Effector memory CD4-positive, alpha-beta T cell (primary cell): ENCODE measurements around the gene SLC35G1.
A peak's percentile ranks its signal among the peaks of the same experiment; 100 is the strongest.

Experiments used
- DNase-seq, 3 donors: peaks; one replicate each; pipeline ENCODE4 v3.0.0-alpha.2; 2020
- H3K27ac ChIP-seq: 2 replicates; pipeline ENCODE4 v1.7.0; 2013; ENCODE audit warnings: mild to moderate bottlenecking, low read length, moderate library complexity; ENCODE audit not compliant: insufficient read depth, poor library complexity, severe bottlenecking
- H3K27me3 ChIP-seq: replicated peaks from 2 replicates; pipeline ENCODE4 v1.7.0; 2013; ENCODE audit warnings: mild to moderate bottlenecking, low read length; ENCODE audit not compliant: insufficient read depth, control insufficient read depth, poor library complexity, severe bottlenecking
- H3K36me3 ChIP-seq: 2 replicates; pipeline ENCODE4 v1.7.0; 2013; ENCODE audit warnings: mild to moderate bottlenecking, low read length, moderate library complexity; ENCODE audit not compliant: control insufficient read depth, insufficient read depth
- H3K4me1 ChIP-seq: 2 replicates; pipeline ENCODE4 v1.7.0; 2013; ENCODE audit warnings: low read length, mild to moderate bottlenecking; ENCODE audit not compliant: control insufficient read depth, insufficient read depth, poor library complexity, severe bottlenecking
- H3K4me3 ChIP-seq: 2 replicates; pipeline ENCODE4 v1.7.0; 2013; ENCODE audit warnings: low read length, low read depth, mild to moderate bottlenecking; ENCODE audit not compliant: insufficient read depth, poor library complexity, severe bottlenecking
- H3K9me3 ChIP-seq: 2 replicates; pipeline ENCODE4 v1.7.0; 2013; ENCODE audit warnings: mild to moderate bottlenecking, low read length, moderate library complexity; ENCODE audit not compliant: control insufficient read depth
- total RNA-seq, 3 donors: gene quantifications; one replicate each; lab custom pipeline; 2026; lab: John Stamatoyannopoulos, UW

The SLC35G1 gene
- 2.7 to 5.0 (median 4.8) reads per million in 3 donors for total RNA-seq

DNA sequence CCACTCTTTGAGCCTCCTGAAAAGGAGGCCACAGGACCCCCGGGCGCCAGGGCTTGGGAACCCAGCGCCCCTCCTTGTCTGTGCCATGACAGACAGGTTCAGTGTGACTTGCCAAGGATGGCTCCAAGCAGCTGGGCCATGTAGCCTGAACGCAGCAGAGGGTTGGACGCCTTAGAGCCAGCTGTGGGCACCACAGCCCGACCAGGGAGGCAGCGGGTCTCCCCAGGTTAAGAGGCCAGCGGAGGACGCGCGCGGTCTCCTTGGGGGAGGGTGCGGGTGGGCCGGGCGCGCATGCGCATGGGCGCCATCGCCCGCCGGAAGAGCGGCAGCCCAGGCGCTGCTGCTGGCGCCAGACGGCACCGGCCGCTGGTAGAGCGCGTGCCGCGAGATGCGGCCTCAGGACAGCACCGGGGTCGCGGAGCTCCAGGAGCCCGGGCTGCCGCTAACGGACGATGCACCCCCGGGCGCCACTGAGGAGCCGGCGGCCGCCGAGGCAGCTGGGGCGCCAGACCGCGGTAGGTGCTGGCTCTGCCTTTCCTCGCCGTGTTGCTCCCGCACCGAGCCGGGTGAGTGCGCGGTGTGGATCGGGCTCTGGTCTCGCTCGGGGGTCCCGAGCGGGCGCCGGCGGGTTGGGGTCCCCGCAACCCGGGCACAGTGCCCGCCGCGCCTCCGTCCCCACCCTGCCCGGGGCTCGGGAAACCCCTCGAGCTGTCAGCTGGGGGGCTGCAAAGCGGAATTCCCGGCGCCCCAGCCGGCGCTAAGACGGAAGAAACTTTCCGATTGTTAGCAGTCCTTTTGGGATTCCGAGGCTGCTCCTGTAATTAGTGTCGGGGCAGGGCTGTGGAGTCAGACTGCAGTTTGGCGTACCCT lies at the start of gene SLC35G1:
SLC35G1 (plus strand) TSS at position 333 of the 870 bp plus-strand sequence; CDS start at position 389, 56 bp downstream.
- Histone ChIP-seq H3K4me1 (peaks cover 11% of the 10 kb centered on the region), H3K27me3 (no peaks in the 10 kb centered on the region), H3K4me3 (peak within 1 kb of the TSS; percentile 83), H3K27ac (peak within 1 kb of the TSS; percentile 45), H3K9me3 (no peaks in the 10 kb centered on the region), H3K36me3 (no peaks in the 10 kb centered on the region)
- DNase-seq, result peak; percentile 39 to 55 (median 43)

GRCh38 chr10:93844979-93845626 lies 48.7 kb upstream of the SLC35G1 start:
- no peaks in the 10 kb centered on the region for H3K27me3 ChIP-seq
- no peaks in the 10 kb centered on the region for H3K9me3 ChIP-seq
- no peak overlapping the region for H3K4me3 ChIP-seq
- no peaks in the 10 kb centered on the region for H3K4me1 ChIP-seq
- no peak overlapping the region for H3K27ac ChIP-seq
- DNase-seq, result no peak
- H3K36me3 ChIP-seq, result no peaks in the 10 kb centered on the region

GRCh38 chr10:93849593-93849992 lies 44.2 kb upstream of the SLC35G1 start:
- no peak for DNase-seq
- no peaks in the 10 kb centered on the region for H3K9me3 ChIP-seq
- no peaks in the 10 kb centered on the region for H3K36me3 ChIP-seq
- H3K27ac ChIP-seq, result no peak overlapping the region
- no peak overlapping the region for H3K4me3 ChIP-seq
- no peaks in the 10 kb centered on the region for H3K27me3 ChIP-seq
- H3K4me1 ChIP-seq, result no peaks in the 10 kb centered on the region

- H3K27me3 ChIP-seq, result no peaks in the 10 kb centered on the region
- H3K27ac ChIP-seq, result no peak overlapping the region
- no peaks in the 10 kb centered on the region for H3K4me1 ChIP-seq
- H3K4me3 ChIP-seq, result no peak overlapping the region
- no peaks in the 10 kb centered on the region for H3K9me3 ChIP-seq
- no peak for DNase-seq
- H3K36me3 ChIP-seq, result no peaks in the 10 kb centered on the region
Measured at GRCh38 chr10:93850031-93851015, 43.5 kb upstream of the SLC35G1 start.

DNA sequence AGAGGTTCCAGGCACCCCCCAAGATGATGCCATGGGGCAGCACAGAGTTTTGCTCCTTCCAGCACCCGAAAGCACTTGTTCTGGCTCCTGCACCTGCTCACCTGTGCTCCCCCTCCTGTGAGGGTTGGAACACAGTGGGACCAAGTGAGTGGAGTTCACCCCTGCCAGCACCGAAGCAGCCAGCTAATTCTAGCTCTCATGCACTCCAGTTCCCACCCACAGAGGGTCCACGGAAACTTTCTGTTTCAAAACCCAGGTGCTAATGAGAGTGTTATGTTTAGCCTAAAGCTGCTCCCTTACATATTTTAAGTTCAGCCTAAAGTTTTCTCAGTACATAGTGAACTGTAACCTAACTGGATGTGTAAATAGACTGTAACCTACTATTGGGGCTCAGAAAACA lies 42.6 kb upstream of the SLC35G1 start:
- no peaks in the 10 kb centered on the region for H3K9me3 ChIP-seq
- H3K4me3 ChIP-seq, result no peak overlapping the region
- no peaks in the 10 kb centered on the region for H3K27me3 ChIP-seq
- no peak for DNase-seq
- H3K27ac ChIP-seq, result no peak overlapping the region
- H3K4me1 ChIP-seq, result no peaks in the 10 kb centered on the region
- H3K36me3 ChIP-seq, result no peaks in the 10 kb centered on the region

DNA sequence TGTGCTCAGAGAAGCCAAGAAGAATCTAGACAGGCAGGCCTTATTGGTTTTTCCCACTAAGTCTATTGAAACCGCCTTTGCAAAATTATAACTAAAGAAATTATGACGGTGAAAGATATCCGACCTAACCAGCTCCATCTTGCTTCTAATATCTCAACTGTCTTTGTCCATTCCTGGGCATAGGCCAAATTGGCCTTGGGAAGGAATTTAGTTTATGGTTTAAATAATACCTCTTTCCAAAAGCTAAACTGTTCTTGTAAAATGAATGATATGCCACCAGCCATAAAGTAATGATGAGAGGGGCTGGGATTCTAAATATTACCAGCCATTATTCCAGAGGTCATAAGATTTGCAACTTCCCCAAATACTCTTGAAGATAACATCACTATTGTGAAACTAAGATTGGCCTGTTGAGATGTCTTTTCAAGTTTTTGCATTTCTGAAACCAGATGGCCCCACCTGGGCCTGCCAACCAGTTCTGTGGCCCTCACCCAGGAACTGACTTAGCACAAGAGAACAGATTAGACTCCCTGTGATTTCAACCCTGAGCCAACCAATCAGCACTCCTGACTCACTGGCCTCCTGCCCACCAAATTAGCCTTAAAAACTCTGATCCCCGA lies 41.2 kb upstream of the SLC35G1 start:
- Histone ChIP-seq H3K4me1 (no peaks in the 10 kb centered on the region), H3K27ac (no peak overlapping the region), H3K4me3 (no peak overlapping the region), H3K9me3 (no peaks in the 10 kb centered on the region), H3K27me3 (no peaks in the 10 kb centered on the region), H3K36me3 (no peaks in the 10 kb centered on the region)
- DNase-seq, result no peak

DNA sequence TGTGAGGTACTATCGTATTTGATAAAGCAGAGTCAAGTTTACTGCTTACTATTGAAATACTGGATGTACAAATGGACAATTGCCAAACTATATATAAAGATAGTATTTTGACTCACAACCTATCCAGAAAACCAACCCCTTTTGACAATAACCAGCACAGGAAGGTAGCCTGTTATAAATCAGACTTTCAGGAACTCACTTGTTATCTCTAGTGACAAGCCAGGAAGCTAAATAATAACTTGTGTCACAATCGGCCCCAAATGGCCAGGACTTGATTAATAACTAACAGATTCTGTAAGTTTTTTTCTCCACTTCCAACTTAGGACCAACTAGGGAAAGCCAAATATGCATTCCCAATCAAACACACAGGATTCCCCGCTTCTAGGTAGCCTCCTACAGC lies 38.8 kb upstream of the SLC35G1 start:
- H3K36me3 ChIP-seq, result no peaks in the 10 kb centered on the region
- no peaks in the 10 kb centered on the region for H3K9me3 ChIP-seq
- H3K27me3 ChIP-seq, result no peaks in the 10 kb centered on the region
- no peak for DNase-seq
- no peak overlapping the region for H3K27ac ChIP-seq
- no peak overlapping the region for H3K4me3 ChIP-seq
- H3K4me1 ChIP-seq, result no peaks in the 10 kb centered on the region

GRCh38 chr10:93856349-93857145 lies 37.2 kb upstream of the SLC35G1 start:
- no peak overlapping the region for H3K4me3 ChIP-seq
- H3K4me1 ChIP-seq, result no peaks in the 10 kb centered on the region
- H3K27me3 ChIP-seq, result no peaks in the 10 kb centered on the region
- no peak for DNase-seq
- H3K9me3 ChIP-seq, result no peaks in the 10 kb centered on the region
- H3K27ac ChIP-seq, result no peak overlapping the region
- H3K36me3 ChIP-seq, result no peaks in the 10 kb centered on the region
